GM12878 (cell line): ENCODE data around the gene MXI1. TPM values are rescaled to one million over a fixed set of nuclear protein-coding genes. Genes with fewer than 3 reads are reported as not detected.

ENCODE experiments used
- GATAD2B ChIP-seq: fragments of 450-650 bp; conservative IDR thresholded peaks from 2 replicates; pipeline ENCODE4 v1.6.1; 2017; ENCODE audit warnings: low read depth, mild to moderate bottlenecking, moderate library complexity
- MXI1 ChIP-seq: fragments of 150-350 bp; IDR thresholded peaks from 2 replicates; pipeline ENCODE4 v1.6.1; 2011; ENCODE audit warnings: low read depth, mild to moderate bottlenecking, inconsistent platforms, low read length, improper control_type of control experiment
- NBN ChIP-seq: fragments of 450-650 bp; IDR thresholded peaks from 2 replicates; pipeline ENCODE4 v1.6.1; 2016
- RB1 ChIP-seq: fragments of 450-650 bp; formaldehyde crosslinking; IDR thresholded peaks from 2 replicates; pipeline ENCODE4 v1.6.1; 2017; ENCODE audit warnings: mild to moderate bottlenecking, borderline replicate concordance
- RUNX3 ChIP-seq: IDR thresholded peaks from 2 replicates; pipeline ENCODE4 v1.6.1; 2012; ENCODE audit warnings: low read length, inconsistent platforms
- SMARCA5 ChIP-seq: fragments of 450-650 bp; IDR thresholded peaks from 2 replicates; pipeline ENCODE4 v1.6.1; 2017; ENCODE audit warnings: mild to moderate bottlenecking
- STAT3 ChIP-seq: IDR thresholded peaks from 2 replicates; pipeline ENCODE4 v1.6.1; 2011; ENCODE audit warnings: low read depth, low read length, improper control_type of control experiment
- USF2 ChIP-seq: IDR thresholded peaks from 2 replicates; pipeline ENCODE4 v1.6.1; 2011; ENCODE audit warnings: low read depth, low read length, improper control_type of control experiment, borderline replicate concordance
- ZNF687 ChIP-seq: fragments of 450-650 bp; IDR thresholded peaks from 2 replicates; pipeline ENCODE4 v1.6.1; 2017; ENCODE audit warnings: mild to moderate bottlenecking, moderate library complexity
- polyA plus RNA-seq, 11 experiments: library from polyadenylated mRNA; depleted of rRNA in 4 of 11; unstranded in 6 of 11; stranded (reverse) in 5 of 11; fragments of >200 nt; fragmentation: Nextera tagmentation in 4 of 11; fragmentation: Illumina TruSeq in 1 of 11; extraction: Ambion mirVana in 4 of 11; extraction: Trizol in 1 of 11; gene quantifications; 1 replicate in 1 of 11; 2 replicates in 10 of 11; pipeline versions ENCODE4 v1.2.1 to v1.2.3, GENCODE V29; 2011 to 2016; ENCODE audit warnings: inconsistent platforms in 2 of 11, missing spikeins in 2 of 11, low read depth in 1 of 11
- total RNA-seq, 4 experiments: library from RNA; depleted of rRNA in 3 of 4; stranded (reverse); fragments of >200 nt in 3 of 4; fragmentation: Illumina TruSeq in 1 of 4; extraction: Trizol in 1 of 4; gene quantifications; 2 replicates each; pipeline versions ENCODE4 v1.2.1 to v1.2.3, GENCODE V29; 2013 to 2021

MXI1 gene
- total and polyA plus RNA-seq, 10 of the 15 experiments (the other 5 are each of a cell fraction or from before 2014, with no cell fraction given) = 0.23 to 8.0 (median 0.41) TPM

- TF ChIP-seq ZNF687 = 0 out of 2 replicates have a peak, but pooled peaks have one; percentile 29
- peak; percentile 90 for TF ChIP-seq NBN
- peak; percentile 6; the same call in 1 of the 2 replicates for TF ChIP-seq RUNX3
- TF ChIP-seq USF2 = no peak
- TF ChIP-seq MXI1 = 0 out of 2 replicates have a peak, but pooled peaks have one; percentile 7
- TF ChIP-seq GATAD2B = peak; percentile 54; the same call in 1 of the 2 replicates
- TF ChIP-seq SMARCA5 = no peak
- TF ChIP-seq RB1 = 0 out of 2 replicates have a peak, but pooled peaks have one; percentile 33
- TF ChIP-seq STAT3 = no peak
- TF ChIP-seq, all 136 proteins: peak for 17
Measured at GRCh38 chr10:110209454-110209925, 2.1 kb downstream of the MXI1 start (continued).
